Pancreas (tissue), 10 donors: ENCODE data around the gene HS3ST3A1. TPM values are rescaled to one million over a fixed set of nuclear protein-coding genes. Genes with fewer than 3 reads are reported as not detected.

ENCODE experiments used
- ATAC-seq, 4 donors: fragments of 200-7000 bp; cut with Tn5 transposase; one replicate each; pipeline versions ENCODE4 v1.8.0 to v1.9.1; 2020; ENCODE audit warnings: mild to moderate bottlenecking in 4 of 4, moderate library complexity in 4 of 4
- DNase-seq, 6 donors: peaks; one replicate each; pipeline ENCODE4 v3.0.0-alpha.2; 2020
- FAIRE-seq: peaks from 2 replicates; lab custom pipeline; 2012; peaks lifted over from hg19 to GRCh38; lab: Jason Lieb, UNC
- H3K27ac ChIP-seq, 4 donors: fragments of 200-600 bp; sonication (generic); 1 replicate in 3 of 4; 2 replicates in 1 of 4; pipeline versions ENCODE4 v1.5.0 to v1.8.0; 2020
- H3K27me3 ChIP-seq, 4 donors: fragments of 200-600 bp; one replicate each; pipeline ENCODE4 v1.8.0; 2021
- H3K36me3 ChIP-seq, 3 donors: fragments of 200-600 bp; sonication (generic) in 1 of 3; one replicate each; pipeline versions ENCODE4 v1.5.0 to v1.8.0; 2020 to 2021
- H3K4me1 ChIP-seq, 3 donors: fragments of 200-600 bp; one replicate each; pipeline ENCODE4 v1.8.0; 2021
- H3K4me3 ChIP-seq, 4 donors: fragments of 200-600 bp; sonication (generic) in 2 of 4; one replicate each; pipeline versions ENCODE4 v1.5.0 to v1.8.0; 2020 to 2021
- H3K9me3 ChIP-seq, 4 donors: fragments of 200-600 bp; one replicate each; pipeline ENCODE4 v1.8.0; 2021
- CTCF ChIP-seq, 4 donors: fragments of 200-600 bp; sonication (generic) in 3 of 4; IDR thresholded peaks; one replicate each; pipeline versions ENCODE4 v1.5.0 to v1.8.0; 2021; ENCODE audit warnings: antibody characterized with exemption in 4 of 4
- WGBS, 2 donors: extraction: QIAGEN DNeasy Blood & Tissue Kit; methylation state at CpG; one replicate each; pipeline ENCODE4 v1.1.7; 2013; 5-methylcytosine and 5-hydroxymethylcytosine counted together
- intact Hi-C, 3 donors: fragments of 100-400 bp; cut with DNase I; formaldehyde crosslinking; loops; one replicate each; pipeline versions ENCODE4 v1.11.1 to v1.14.2; 2022
- polyA plus RNA-seq, 2 donors: library from polyadenylated mRNA; stranded (reverse); fragments of 200-250 nt; gene quantifications; one replicate each; pipeline ENCODE4 v1.2.3, GENCODE V29; 2013
- total RNA-seq, 6 donors: library from RNA; stranded (reverse); fragmentation: NEBNext Ultra II Directional in 4 of 6; extraction: Animal tissue kit (Norgen Biotek cat#: 25700) in 4 of 6; gene quantifications; one replicate each; pipeline versions ENCODE4 v1.2.1 to v1.2.4, GENCODE V29; 2021 to 2023
- donor health status: healthy with polysubstance abuse.
- donor health status: DM: no; HTN: no; CAD: no; lungs with moderate emphysema.
- donor health status: DM: no; HTN: no; CAD: no.
- donor health status: control.
- donor health status: control.
- donor health status: Bipolar disorder and iron deficiency.
- donor health status: DM: yes; HTN: yes; CAD: no.
- donor health status: DM: no; HTN: no; CAD: no.
- donor health status: DM: no; HTN: no; CAD: no.
- donor health status: DM: yes; HTN: yes; CAD: no.

Gene HS3ST3A1
- total and polyA plus RNA-seq, 8 donors: 0.05 to 1.1 (median 0.15) TPM; not detected in 3

GRCh38 chr17:13636951-13637350 is 35.2 kb upstream of the HS3ST3A1 start:
- intact Hi-C loops: no loop called here
- Histone ChIP-seq H3K36me3 (no peaks in the 10 kb centered on the region), H3K4me3 (no peak overlapping the region), H3K27ac (no peak overlapping the region), H3K4me1 (peaks cover 0 to 10% (median 0%) of the 10 kb centered on the region in 3 donors), H3K9me3 (no peaks in the 10 kb centered on the region), H3K27me3 (peaks cover 0 to 5% (median 0%) of the 10 kb centered on the region in 4 donors)
- DNase-seq (no peak), FAIRE-seq (no peak), ATAC-seq (no peak)
- no peak for TF ChIP-seq CTCF (IDR thresholded peaks at IDR 0.05)
- WGBS, 2 donors: 81 to 87% methylated on average over 8 of the region's 8 CpGs

- intact Hi-C loops: no loop called here
- Histone ChIP-seq H3K36me3 (no peaks in the 10 kb centered on the region), H3K27ac (no peak overlapping the region), H3K4me1 (peaks cover 0 to 10% (median 0%) of the 10 kb centered on the region in 3 donors), H3K27me3 (peaks cover 0 to 5% (median 0%) of the 10 kb centered on the region in 4 donors), H3K9me3 (no peaks in the 10 kb centered on the region), H3K4me3 (no peak overlapping the region)
- DNase-seq: no peak
- WGBS, 2 donors: 41 to 44% methylated on average over 5 of the region's 5 CpGs
- no peak for ATAC-seq
- no peak for TF ChIP-seq CTCF (IDR thresholded peaks at IDR 0.05)
- FAIRE-seq: no peak
These were observed 34.2 kb upstream of the HS3ST3A1 start for GRCh38 chr17:13635951-13636350.

DNA sequence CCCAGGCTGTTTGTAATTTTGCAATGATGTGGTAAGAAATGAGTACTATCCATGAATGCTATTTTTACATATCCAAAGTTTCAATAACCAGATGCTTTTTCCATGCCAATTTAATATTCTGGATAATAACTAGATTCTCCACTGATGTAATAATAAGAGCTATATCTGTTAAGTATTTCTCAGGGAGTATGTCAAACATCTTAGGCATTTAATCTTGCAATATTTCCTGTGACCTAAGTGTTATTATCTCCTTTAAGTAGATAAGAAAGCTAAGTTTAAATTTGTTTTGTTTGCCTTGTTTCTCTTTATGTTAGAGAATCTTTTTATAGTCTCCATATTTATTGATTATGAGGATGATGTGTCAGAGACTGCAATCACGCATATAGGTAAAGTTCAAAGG is 32.3 kb upstream of the HS3ST3A1 start:
- Histone ChIP-seq H3K27ac (no peak overlapping the region), H3K9me3 (no peaks in the 10 kb centered on the region), H3K36me3 (no peaks in the 10 kb centered on the region), H3K4me3 (no peak overlapping the region), H3K27me3 (peaks cover 0 to 5% (median 0%) of the 10 kb centered on the region in 4 donors), H3K4me1 (peaks cover 0 to 3% (median 0%) of the 10 kb centered on the region in 3 donors)
- no peak for TF ChIP-seq CTCF (IDR thresholded peaks at IDR 0.05)
- ATAC-seq (no peak), DNase-seq (no peak), FAIRE-seq (no peak)
- 59 to 76% methylated on average over 1 of the region's 1 CpG for WGBS, 2 donors
- intact Hi-C loops: no loop called here

DNA sequence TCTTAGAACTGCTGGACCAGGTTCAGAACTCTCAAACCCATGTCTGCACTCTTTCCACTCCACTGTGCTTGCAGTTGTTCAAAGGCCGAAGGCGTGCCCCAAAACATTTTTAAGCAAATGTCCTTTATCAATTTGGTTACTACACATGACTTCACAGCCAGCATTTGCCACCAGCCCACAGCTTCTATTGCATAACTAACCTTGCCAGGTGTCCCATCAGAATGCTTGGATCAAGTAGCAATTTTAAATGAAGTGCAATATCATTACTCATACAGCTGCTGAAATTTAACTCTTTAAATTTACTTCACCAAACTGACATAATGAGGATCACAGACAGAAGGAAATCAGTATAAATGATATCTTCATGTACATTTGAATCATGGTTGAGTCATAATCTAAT is 29.8 kb upstream of the HS3ST3A1 start:
- FAIRE-seq (no peak), DNase-seq (no peak), ATAC-seq (no peak)
- H3K4me3 ChIP-seq: no peak overlapping the region
- no peak overlapping the region for H3K27ac ChIP-seq
- no peak for TF ChIP-seq CTCF (IDR thresholded peaks at IDR 0.05)
- H3K9me3 ChIP-seq: no peaks in the 10 kb centered on the region
- H3K27me3 ChIP-seq: peaks cover 0 to 5% (median 0%) of the 10 kb centered on the region in 4 donors
- 47 to 58% methylated on average over 2 of the region's 2 CpGs for WGBS, 2 donors
- H3K36me3 ChIP-seq: no peaks in the 10 kb centered on the region
- intact Hi-C loops: no loop called here
- no peaks in the 10 kb centered on the region for H3K4me1 ChIP-seq

- H3K4me3 ChIP-seq: no peak overlapping the region
- H3K36me3 ChIP-seq: no peaks in the 10 kb centered on the region
- intact Hi-C loops: no loop called here
- no peak overlapping the region for H3K27ac ChIP-seq
- peaks cover 0 to 4% (median 0%) of the 10 kb centered on the region in 4 donors for H3K9me3 ChIP-seq
- FAIRE-seq (no peak), ATAC-seq (no peak), DNase-seq (no peak)
- TF ChIP-seq CTCF (IDR thresholded peaks at IDR 0.05): no peak
- H3K27me3 ChIP-seq: peaks cover 0 to 5% (median 0%) of the 10 kb centered on the region in 4 donors
- WGBS, 2 donors: 51 to 92% methylated on average over 1 of the region's 1 CpG
- no peaks in the 10 kb centered on the region for H3K4me1 ChIP-seq
These were observed 25.0 kb upstream of the HS3ST3A1 start for GRCh38 chr17:13626703-13627102.
